Measurements from ENCODE around the gene MTHFSD. TPM values are rescaled to one million over a fixed set of nuclear protein-coding genes. Genes with fewer than 3 reads are reported as not detected.

The MTHFSD gene
- polyA plus RNA-seq, 1 of the 3 experiments (the other 2 are of a cell fraction): 15.6 TPM

GRCh38 chr16:86554599-86554916, 477 bp downstream of the MTHFSD start:
- Histone ChIP-seq H3K9me2 (no peaks in the 10 kb centered on the region), H3K4me1 (ENCODE audit: control insufficient read depth in 1 of 2, insufficient read depth in 2 of 2, low read depth in 1 of 2, low read length in 1 of 2) (peaks cover 0 to 12% of the 10 kb centered on the region in 2 experiments; a peak in 2 of 4 replicates), H3K27me3 (ENCODE audit: insufficient read depth) (no peaks in the 10 kb centered on the region), H2AFZ (ENCODE audit: low read depth) (peak overlapping the region; percentile 79; the same call in 1 of the 2 replicates), H3K4me2 (peak overlapping the region; percentile 94), H3K4me3 (ENCODE audit: low read depth in 2 of 2, low read length in 1 of 2) (peak overlapping the region; percentile 75 to 98), H3K9me3 (no peaks in the 10 kb centered on the region), H3K79me2 (ENCODE audit: insufficient read depth) (peaks cover 13% of the 10 kb centered on the region), H3F3A (replicated peaks; ENCODE audit: insufficient read depth) (peaks cover 12% of the 10 kb centered on the region), H3K9ac (peak overlapping the region; percentile 83), H3K27ac (ENCODE audit: low read depth in 2 of 2, low read length in 1 of 2) (peak overlapping the region; percentile 47 to 79; a peak in 2 of 4 replicates), H3K36me3 (replicated peaks in 1 of 2; ENCODE audit: control insufficient read depth in 1 of 2, insufficient read depth in 2 of 2, low read length in 1 of 2) (peaks cover 7 to 22% of the 10 kb centered on the region in 2 experiments), H4K20me1 (ENCODE audit: insufficient read depth) (no peaks in the 10 kb centered on the region)
- TF ChIP-seq TEAD4 (IDR thresholded peaks at IDR 0.05; ENCODE audit: borderline replicate concordance, insufficient read depth): no peak
- no peak for DNase-seq
- ChIA-PET POLR2A (no interaction called here), CTCF (interaction anchor here (1.2 kb wide), 1 partner anchor 10 kb away, joined by 7 read pairs; no protein-coding TSS in a partner anchor)
- 5% methylated on average over 10 of the region's 10 CpGs for WGBS (ENCODE audit: low lambda C conversion rate)

- H4K20me1 ChIP-seq (ENCODE audit: insufficient read depth): no peaks in the 10 kb centered on the region
- no peaks in the 10 kb centered on the region for H3K9me2 ChIP-seq
- no peak for TF ChIP-seq FOXJ3 (CRISPR knock-in tag; IDR thresholded peaks at IDR 0.05)
- no peak for TF ChIP-seq EZH2phosphoT487 (IDR thresholded peaks at IDR 0.05; ENCODE audit: borderline replicate concordance, low read depth)
- no peak overlapping the region for H3K27ac ChIP-seq (ENCODE audit: low read depth in 2 of 2, low read length in 1 of 2)
- H3K4me1 ChIP-seq (ENCODE audit: control insufficient read depth in 1 of 2, insufficient read depth in 2 of 2, low read depth in 1 of 2, low read length in 1 of 2): peaks cover 0 to 12% of the 10 kb centered on the region in 2 experiments; a peak in 2 of 4 replicates
- peaks cover 13% of the 10 kb centered on the region for H3K79me2 ChIP-seq (ENCODE audit: insufficient read depth)
- H3K9ac ChIP-seq: no peak overlapping the region
- H3K9me3 ChIP-seq: no peaks in the 10 kb centered on the region
- H2AFZ ChIP-seq (ENCODE audit: low read depth): no peak overlapping the region
- H3K4me3 ChIP-seq (ENCODE audit: low read depth in 2 of 2, low read length in 1 of 2): no peak overlapping the region
- no peaks in the 10 kb centered on the region for H3K27me3 ChIP-seq (ENCODE audit: insufficient read depth)
- no peak for DNase-seq
- peaks cover 8 to 28% of the 10 kb centered on the region in 2 experiments for H3K36me3 ChIP-seq (replicated peaks in 1 of 2; ENCODE audit: control insufficient read depth in 1 of 2, insufficient read depth in 2 of 2, low read length in 1 of 2)
- ChIA-PET POLR2A (no interaction called here), CTCF (interaction anchor here (1.0 to 1.7 kb wide), 2 partner anchors 11 to 33 kb away, joined by 5 read pairs; no protein-coding TSS in a partner anchor)
- 93% methylated on average over 14 of the region's 22 CpGs for WGBS (ENCODE audit: low lambda C conversion rate)
- peaks cover 12% of the 10 kb centered on the region for H3F3A ChIP-seq (replicated peaks; ENCODE audit: insufficient read depth)
- no peak overlapping the region for H3K4me2 ChIP-seq
These were observed 1.7 kb downstream of the MTHFSD start for GRCh38 chr16:86553356-86553755.

GRCh38 chr16:86550281-86550680, 4.8 kb downstream of the MTHFSD start:
- Histone ChIP-seq H3K4me2 (no peak overlapping the region), H3K9ac (no peak overlapping the region), H3F3A (replicated peaks; ENCODE audit: insufficient read depth) (peaks cover 7% of the 10 kb centered on the region), H2AFZ (ENCODE audit: low read depth) (no peak overlapping the region), H3K27me3 (ENCODE audit: insufficient read depth) (no peaks in the 10 kb centered on the region), H3K27ac (ENCODE audit: low read depth in 2 of 2, low read length in 1 of 2) (no peak overlapping the region), H4K20me1 (ENCODE audit: insufficient read depth) (no peaks in the 10 kb centered on the region), H3K9me2 (no peaks in the 10 kb centered on the region), H3K79me2 (ENCODE audit: insufficient read depth) (peaks cover 13% of the 10 kb centered on the region), H3K4me1 (ENCODE audit: control insufficient read depth in 1 of 2, insufficient read depth in 2 of 2, low read depth in 1 of 2, low read length in 1 of 2) (peaks cover 0 to 5% of the 10 kb centered on the region in 2 experiments; a peak in 1 of 4 replicates), H3K9me3 (no peaks in the 10 kb centered on the region), H3K36me3 (replicated peaks in 1 of 2; ENCODE audit: control insufficient read depth in 1 of 2, insufficient read depth in 2 of 2, low read length in 1 of 2) (peaks cover 16 to 56% of the 10 kb centered on the region in 2 experiments), H3K4me3 (ENCODE audit: low read depth in 2 of 2, low read length in 1 of 2) (no peak overlapping the region)
- ChIA-PET CTCF (no interaction called here), POLR2A (no interaction called here)
- WGBS (ENCODE audit: low lambda C conversion rate): 95% methylated on average over 5 of the region's 5 CpGs
- no peak for TF ChIP-seq MXI1 (IDR thresholded peaks at IDR 0.05; ENCODE audit: low read depth, low read length)
- no peak for DNase-seq

- no peaks in the 10 kb centered on the region for H3K9me2 ChIP-seq
- WGBS (ENCODE audit: low lambda C conversion rate): no CpG with 5 or more reads among the region's 7 CpGs
- no peaks in the 10 kb centered on the region for H4K20me1 ChIP-seq (ENCODE audit: insufficient read depth)
- peaks cover 13% of the 10 kb centered on the region for H3K79me2 ChIP-seq (ENCODE audit: insufficient read depth)
- H3K4me3 ChIP-seq (ENCODE audit: low read depth in 2 of 2, low read length in 1 of 2): no peak overlapping the region
- H3K4me1 ChIP-seq (ENCODE audit: control insufficient read depth in 1 of 2, insufficient read depth in 2 of 2, low read depth in 1 of 2, low read length in 1 of 2): peaks cover 0 to 5% of the 10 kb centered on the region in 2 experiments; a peak in 1 of 4 replicates
- CTCF ChIA-PET: interaction anchor here (0.6 to 1.5 kb wide), 2 partner anchors 15 to 32 kb away, joined by 3 read pairs; no protein-coding TSS in a partner anchor
- DNase-seq: no peak
- H3K9ac ChIP-seq: no peak overlapping the region
- H3K27ac ChIP-seq (ENCODE audit: low read depth in 2 of 2, low read length in 1 of 2): no peak overlapping the region
- H3K27me3 ChIP-seq (ENCODE audit: insufficient read depth): no peaks in the 10 kb centered on the region
- peaks cover 16 to 56% of the 10 kb centered on the region in 2 experiments for H3K36me3 ChIP-seq (replicated peaks in 1 of 2; ENCODE audit: control insufficient read depth in 1 of 2, insufficient read depth in 2 of 2, low read length in 1 of 2)
- H3K4me2 ChIP-seq: no peak overlapping the region
- no peaks in the 10 kb centered on the region for H3K9me3 ChIP-seq
- H3F3A ChIP-seq (replicated peaks; ENCODE audit: insufficient read depth): peaks cover 7% of the 10 kb centered on the region
- POLR2A ChIA-PET: no interaction called here
- TF ChIP-seq ZBTB33 (IDR thresholded peaks at IDR 0.05; ENCODE audit: borderline replicate concordance, low read depth) (no peak), EZH2phosphoT487 (IDR thresholded peaks at IDR 0.05; ENCODE audit: borderline replicate concordance, low read depth) (no peak), NRF1 (IDR thresholded peaks at IDR 0.05; ENCODE audit: low read depth, low read length) (no peak), RFX5 (IDR thresholded peaks at IDR 0.05; ENCODE audit: low read length) (no peak)
- no peak overlapping the region for H2AFZ ChIP-seq (ENCODE audit: low read depth)
These were observed 5.2 kb downstream of the MTHFSD start for GRCh38 chr16:86549893-86550190.
